Measurements from ENCODE around the gene CCL28.
"Not testable (repeated sequence)": the region's sequence is repeated elsewhere in the genome, so short reads cannot be mapped to it uniquely, and the experiment has no call there.

Gene CCL28, protein sequence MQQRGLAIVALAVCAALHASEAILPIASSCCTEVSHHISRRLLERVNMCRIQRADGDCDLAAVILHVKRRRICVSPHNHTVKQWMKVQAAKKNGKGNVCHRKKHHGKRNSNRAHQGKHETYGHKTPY

DNA sequence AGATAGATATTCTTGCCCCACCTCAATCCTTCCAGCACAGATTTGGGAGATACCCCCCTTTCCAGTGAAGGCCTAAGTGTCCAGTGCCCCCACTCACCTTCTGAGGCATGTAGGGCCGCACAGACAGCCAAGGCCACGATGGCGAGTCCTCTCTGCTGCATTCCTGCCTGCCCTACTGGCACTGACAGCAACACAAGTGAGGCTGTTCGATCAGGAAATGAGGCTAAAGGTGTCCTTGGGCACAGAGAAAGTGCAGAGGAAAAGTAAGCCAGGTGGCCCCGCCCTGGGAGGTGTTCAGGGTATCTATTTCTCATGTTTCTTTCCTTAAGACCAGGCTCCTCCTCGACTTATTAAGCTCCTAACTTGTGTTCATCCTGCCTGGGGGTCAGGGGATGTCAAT lies at the start of gene CCL28:
TSS of gene CCL28 (minus strand) at position 236 of the 400 bp plus-strand sequence. CDS start at position 161, 75 bp downstream.
- DNase-seq (ENCODE audit: low spot score): no peak

DNA sequence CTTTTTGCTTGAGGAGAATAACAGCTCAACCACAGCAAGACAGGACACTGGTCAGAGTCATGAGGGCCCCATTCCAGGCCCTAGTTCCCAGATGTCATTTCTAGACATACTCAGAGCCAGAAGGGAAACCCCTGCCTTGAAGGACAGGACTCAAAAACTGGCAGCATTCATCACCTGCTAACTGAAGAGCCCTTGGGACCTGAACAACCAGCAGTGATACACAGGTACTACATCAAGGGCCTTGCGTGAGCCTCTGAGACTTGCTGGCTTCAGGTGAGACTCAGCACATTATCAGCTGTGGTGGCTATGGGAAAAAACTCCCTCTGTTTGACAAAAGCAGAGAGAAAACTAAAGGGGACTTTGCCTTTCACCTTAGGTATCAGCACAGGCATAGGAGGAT lies 48.9 kb upstream of the CCL28 start:
- no peak for DNase-seq (ENCODE audit: low spot score)

DNA sequence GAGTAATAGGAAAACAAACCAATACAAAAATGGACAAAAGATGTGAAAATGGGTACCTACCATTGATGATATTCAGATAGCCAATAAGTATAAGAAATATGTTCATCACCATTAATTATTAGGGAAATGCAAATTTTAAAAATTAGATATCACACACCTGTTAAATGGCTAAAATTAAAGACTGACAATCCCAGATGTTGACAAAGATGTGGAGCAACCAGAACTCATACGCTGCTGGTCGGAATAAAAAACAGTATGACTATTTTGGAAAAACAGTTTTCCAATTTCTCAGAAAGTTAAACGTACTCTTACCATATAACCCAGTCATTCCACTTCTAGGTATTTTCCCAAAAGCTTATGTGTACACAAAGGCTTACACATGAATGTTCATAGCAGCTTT lies 44.4 kb upstream of the CCL28 start:
- DNase-seq (ENCODE audit: low spot score): no peak

DNA sequence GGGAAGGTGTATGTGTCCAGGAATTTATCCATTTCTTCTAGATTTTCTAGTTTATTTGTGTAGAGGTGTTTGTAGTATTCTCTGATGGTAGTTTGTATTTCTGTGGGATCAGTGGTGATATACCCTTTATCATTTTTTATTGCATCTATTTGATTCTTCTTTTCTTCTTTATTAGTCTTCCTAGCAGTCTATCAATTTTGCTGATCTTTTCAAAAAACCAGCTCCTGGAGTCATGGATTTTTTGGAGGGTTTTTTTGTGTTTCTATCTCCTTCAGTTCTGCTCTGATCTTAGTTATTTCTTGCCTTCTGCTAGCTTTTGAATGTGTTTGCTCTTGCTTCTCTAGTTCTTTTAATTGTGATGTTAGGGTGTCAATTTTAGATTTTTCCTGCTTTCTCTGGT lies 29.4 kb upstream of the CCL28 start:
- not testable (repeated sequence) for DNase-seq (ENCODE audit: low spot score)

DNA sequence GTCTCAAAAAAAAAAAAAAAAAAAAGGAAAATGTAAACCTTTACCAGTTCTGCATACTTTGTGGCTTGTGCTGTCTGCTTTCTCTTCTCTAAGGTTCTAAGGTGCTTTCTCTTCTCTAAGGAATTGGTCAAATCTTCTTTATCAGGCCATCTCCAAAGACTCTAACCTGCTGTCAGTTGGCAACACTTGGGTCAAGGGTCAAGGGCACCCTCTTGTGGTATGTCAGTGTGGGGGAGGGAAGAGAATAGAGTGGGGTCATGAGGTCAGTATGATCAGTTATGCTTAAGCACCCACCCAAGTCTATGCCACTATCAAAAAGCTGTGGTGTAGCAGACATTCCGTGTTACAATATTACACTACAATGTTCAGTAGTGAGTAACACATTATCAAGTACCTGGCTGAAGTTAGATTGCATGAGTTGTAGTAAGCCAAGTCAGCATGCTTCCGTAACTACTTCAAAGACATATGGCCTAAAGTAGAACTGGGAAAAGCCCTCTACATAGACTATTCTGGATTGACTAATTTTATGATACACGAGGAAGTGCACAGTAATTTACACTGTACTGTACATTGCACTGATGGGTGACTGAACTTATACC lies 25.0 kb upstream of the CCL28 start:
- no peak for DNase-seq (ENCODE audit: low spot score)

DNA sequence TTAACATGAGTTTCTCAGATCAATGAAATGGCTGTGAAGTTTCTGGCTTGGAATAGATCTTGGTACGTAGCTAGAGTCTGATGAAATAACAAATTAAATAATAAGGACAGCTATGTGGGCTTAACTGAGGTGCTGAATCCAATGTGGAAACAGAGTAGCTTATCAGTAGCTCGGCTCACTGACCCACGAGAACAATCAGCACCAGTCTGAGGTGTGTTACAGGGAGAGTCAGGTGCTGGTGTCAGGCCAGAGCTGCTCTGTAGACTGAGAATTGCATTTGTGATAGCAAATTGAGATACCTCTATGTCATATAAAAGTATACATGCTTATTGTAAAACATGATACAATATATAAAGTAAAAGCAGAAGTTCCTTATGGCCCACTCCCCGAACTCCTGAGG lies 21.2 kb upstream of the CCL28 start:
- no peak for DNase-seq (ENCODE audit: low spot score)

DNA sequence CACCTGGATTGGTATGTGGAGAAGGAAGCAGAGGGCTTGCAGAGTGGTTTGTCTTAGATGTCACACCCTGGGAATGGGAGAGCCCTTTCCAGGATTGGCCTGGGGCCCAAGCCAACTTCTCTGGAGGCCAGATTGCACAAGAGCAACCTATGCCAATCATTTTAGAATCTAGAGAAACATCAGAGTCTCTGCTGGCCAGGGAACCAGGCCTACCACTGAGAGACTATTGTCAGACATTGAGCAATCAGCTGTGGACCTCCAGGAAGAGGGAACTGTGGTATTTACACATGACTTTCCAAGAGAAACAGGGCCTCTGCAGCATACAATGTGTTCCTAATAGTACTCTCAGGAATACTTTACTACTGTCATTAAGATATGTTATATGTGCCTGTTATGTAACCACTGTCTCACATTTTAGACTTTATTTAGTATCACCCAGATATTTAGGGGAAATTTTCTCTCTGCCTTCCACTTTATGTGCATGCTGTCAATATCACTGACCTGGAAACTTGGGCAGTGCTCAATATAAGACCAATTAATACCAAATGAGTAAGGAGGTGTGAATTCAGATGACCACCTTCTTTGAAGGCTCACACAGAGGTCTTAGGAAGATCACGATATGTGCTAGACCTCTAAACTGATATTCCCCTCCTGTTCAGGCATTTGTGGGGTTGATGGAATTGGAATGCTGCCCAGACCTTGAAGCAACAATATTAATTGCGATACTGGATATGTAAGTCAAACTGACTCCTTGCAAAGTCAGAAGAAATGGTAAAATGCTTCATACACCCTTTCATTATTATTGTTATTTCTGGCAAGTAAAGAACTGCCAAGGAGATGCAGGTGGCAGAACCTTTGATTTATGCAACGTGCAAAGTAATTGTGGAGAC lies 20.5 kb upstream of the CCL28 start:
- peak; percentile 27 for DNase-seq (ENCODE audit: low spot score)

DNA sequence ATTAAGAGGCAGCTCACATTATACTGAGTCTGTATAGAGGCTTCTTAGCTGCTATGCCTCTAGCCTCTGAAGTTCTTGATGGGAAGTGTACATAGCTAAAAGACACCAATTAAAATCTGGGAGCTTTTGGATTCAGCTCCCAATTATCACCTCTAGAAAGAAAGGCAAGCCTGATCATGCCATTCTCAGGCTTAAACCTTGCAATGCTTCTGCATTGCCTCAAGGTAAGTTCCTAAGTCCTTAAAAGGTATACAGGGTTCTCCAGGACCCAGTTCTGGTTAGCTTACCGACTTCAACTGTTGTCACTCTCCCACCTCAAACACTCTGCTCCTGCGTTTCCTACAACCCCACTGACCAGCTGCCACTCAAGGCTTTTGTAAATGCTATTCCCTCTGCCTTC lies 17.5 kb upstream of the CCL28 start:
- DNase-seq (ENCODE audit: low spot score): no peak

DNA sequence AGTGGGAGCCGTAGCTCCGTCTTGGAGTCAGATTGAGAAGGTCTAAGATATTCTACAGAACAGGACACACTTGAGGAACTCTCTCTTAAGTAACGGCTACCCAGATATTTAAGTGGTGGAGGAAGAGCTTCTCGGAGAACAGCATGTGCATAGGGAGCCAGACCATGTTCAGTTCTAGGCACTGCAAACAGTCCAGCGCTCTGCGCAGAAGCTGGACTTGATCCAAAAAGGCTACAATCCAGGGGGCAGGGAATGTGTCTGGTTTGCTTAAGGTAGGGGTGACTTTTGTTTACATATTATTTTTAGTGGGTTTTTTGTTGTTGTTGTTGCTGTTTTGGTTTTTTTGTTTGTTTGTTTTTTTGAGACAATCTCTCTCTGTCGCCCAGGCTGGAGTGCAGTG lies 16.8 kb upstream of the CCL28 start:
- no peak for DNase-seq (ENCODE audit: low spot score)

DNA sequence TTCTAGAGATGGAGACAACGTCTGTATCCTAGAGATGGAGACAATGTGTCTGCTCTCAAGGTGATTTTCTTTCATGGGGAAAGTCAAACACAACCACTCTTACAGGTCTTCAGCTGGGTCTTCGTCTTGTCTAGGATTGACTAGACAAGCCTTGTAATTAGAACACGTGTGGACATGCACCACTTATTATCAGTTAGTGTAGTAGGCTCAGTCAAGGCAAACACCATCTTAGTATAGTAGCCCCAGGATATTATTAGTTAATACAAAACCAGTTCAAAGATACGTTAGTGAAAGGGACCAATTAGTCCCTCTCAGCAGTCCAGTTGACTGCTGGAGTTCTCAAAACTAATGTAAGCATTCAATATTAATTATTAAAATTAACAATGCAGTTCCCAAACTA lies 15.1 kb upstream of the CCL28 start:
- no peak for DNase-seq (ENCODE audit: low spot score)

DNA sequence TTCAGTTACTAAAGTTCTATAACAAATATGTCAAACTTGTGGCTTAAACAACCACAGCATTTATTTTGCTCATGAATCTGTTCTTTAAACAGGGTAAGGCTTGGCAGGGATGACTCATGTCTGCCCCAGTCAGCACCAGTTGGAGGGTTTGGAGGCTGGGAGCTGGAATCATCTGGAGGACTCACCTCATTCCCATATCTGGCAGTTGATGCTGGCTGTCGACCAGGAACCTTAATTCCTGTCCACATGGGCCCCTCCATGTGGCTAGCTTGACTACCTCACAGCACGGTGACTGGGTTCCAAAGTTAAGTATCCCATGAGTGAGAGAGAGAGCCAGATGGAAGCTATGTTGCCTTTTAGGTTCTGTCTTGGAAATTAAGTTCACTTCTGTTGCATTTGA lies 13.8 kb upstream of the CCL28 start:
- DNase-seq (ENCODE audit: low spot score): no peak

DNA sequence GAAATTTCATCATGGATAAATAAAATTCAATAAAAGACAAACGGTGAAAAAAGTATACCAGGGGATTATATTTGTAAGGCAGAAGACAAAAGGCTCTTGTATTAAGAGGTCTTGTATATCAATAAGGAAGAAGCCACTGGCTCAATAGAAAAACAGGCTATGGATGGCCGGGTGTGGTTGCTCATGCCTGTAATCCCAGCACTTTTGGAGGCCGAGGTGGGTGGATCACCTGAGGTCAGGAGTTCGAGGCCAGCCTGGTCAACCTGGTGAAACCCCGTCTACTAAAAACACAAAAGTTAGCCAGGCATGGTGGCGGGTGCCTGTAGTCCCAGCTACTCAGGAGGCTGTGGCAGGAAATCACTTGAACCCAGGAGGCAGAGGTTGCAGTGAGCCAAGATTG lies 10.9 kb upstream of the CCL28 start:
- not testable (repeated sequence) for DNase-seq (ENCODE audit: low spot score)

DNA sequence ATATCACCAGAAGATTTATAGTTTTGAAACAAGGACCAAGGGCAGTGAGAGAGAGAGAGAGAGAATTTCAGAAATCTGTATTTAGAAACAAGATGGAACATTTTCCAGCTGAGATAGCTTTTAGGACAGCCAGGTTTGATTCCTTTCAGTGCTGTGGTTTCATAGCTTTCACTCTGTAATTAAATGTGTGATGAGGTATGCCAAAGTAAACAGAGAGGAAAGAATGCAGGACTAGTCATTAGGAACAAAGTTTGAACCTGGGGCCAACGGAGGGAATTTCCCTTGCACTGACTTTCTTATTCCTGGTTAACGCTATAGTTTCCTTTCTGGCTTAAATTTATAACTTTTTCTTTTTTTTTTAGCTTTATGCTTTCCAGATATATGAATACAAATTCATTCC lies 10.0 kb upstream of the CCL28 start:
- no peak for DNase-seq (ENCODE audit: low spot score)

DNA sequence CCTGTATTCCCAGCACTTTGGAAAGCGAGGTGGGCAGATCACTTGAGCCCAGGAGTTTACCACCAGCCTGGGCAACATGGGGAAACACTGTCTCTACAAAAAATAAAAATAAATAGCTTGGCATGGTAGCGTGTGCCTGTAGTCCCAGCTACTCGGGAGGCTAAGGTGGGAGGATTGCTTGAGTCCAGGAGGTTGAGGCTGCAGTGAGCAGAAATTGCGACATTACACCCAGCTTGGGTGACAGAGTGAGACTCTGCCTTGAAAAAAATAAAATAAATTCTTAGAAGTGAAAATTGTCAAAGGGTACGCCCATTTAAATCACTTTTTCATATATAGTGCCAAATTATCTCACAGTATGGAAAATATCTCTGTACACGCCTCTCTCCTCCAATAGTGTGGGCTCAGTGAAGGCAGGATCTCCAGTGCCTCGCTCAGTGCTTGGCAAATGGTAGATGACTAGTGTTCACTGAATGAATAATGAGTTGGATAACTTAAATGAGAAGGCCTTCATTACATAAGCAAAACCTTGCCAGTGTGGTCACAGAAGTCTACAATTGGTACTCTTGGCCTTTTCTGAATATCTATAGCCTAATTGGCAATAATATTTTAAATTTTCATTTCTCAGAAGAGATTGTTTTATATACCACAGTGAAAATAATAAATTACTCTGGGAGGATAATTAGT lies 9.4 kb upstream of the CCL28 start:
- no peak for DNase-seq (ENCODE audit: low spot score)

DNA sequence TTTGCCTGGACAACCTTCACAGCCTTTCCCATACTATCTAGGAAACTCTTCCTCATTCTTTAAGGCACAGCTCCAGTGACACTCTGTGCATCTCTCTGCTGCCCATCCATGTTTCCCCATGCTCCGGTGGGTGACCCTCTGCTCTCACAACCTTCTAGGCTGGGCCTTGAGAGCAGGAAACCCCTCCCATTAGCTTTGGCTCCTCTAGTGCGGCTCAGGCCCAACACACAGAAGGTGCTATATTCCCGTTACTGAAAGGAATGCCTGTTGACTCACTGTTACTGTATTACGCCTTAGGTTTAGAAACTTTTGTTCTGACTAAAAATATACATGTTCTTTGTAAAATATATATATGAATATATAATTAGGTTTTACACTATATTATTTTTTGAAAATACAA lies 8.1 kb upstream of the CCL28 start:
- DNase-seq (ENCODE audit: low spot score): no peak

DNA sequence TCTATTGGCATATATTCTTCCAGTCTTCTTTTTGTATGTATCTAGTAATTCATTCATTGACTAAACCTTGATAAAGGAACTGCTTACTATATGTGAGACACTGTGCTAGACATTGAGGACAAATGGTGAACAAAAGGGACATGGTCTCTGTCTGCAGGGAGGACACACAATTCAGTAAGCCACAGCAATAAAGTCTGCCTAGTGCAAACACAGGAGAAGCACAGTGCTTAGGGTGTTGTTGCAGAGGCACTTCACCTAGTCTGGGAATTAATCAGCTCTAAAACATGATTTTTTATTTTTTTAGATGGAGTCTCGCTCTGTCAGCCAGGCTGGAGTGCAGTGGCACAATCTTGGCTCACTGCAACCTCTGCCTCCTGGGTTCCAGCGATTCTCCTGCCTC lies 6.4 kb upstream of the CCL28 start:
- DNase-seq (ENCODE audit: low spot score): no peak

DNA sequence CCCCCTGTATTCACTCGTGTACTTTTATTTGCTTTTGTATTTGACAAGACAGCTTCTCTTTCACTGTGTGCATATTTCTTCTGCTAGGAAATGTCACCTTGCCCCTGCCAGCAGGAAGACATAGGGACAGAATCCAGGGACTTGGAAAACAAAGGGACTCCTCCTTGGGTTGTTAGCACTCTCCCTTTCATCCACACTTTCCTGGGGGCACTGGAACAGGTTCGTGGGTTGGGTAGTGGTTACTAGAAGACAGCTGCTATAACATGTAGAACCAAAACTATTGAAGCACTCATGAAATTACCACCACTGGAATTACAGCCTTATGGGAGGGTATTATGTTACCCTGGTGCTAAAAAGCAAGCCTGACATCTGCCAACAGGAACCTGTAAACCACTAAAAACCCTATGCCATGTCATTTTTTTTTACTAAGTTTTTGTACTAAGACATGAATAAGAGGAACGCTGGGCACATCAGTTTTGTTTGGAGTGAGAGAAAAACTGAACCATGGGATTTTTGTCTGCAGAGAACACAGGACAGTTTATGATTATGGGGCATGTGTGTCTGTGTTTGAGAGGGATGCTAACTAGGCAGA lies 4.7 kb upstream of the CCL28 start:
- DNase-seq (ENCODE audit: low spot score): no peak

DNA sequence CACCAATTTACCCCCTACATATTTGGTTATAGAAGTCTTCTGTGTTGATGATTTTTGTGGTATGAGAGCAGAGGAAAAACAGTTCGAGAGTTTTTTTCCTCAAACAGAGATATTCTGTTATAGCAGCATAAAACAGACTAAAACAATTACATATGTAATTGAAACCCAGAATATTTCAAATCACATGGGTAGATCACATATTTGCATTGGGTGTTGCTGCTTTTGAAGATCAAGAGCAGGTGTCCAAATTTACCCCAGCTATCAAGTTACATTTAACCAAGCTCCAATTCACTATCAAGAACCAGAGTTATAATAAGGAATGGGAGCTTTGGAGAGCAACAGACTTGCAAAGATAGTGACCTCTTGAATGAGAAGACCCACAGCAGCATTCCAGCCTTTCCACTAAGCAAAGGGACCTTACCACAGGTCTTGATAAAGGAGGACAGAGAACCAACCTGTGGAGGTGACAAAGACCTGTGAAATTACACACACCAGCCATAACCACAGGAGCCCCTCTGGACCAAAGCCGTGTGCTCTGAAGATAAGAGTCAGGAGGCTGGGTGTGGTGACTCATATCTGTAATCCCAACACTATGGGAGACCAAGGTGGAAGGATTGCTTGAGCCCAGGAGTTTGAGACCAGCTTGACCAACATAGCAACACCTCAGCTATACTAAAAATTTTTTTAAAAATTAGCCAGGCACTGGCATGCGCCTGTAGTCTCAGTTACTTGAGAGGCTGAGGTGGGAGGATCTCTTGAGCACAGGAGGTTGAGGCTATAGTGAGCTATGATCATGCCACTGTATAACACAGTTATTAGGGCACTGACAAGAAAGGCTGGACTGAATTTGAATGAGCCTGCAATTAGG lies 4.0 kb upstream of the CCL28 start:
- DNase-seq (ENCODE audit: low spot score): no peak

DNA sequence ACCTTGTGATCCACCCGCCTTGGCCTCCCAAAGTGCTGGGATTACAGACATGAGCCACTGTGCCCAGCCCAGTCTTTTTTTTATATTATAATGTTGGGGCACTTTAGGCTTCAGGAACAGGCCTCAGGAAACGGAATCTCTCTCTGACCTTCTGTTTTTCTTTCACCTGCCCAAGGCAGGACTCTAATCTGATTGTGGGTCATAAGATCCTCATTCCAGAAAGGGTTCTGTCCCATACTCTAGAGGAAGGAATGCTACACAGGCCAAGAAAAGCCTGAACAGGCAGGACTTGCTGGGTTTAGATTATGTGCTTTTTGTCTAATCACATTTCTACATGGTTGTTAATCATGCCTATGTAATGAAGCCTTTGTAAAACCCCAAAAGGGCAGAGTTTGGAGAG lies 1.8 kb upstream of the CCL28 start:
- no peak for DNase-seq (ENCODE audit: low spot score)

DNA sequence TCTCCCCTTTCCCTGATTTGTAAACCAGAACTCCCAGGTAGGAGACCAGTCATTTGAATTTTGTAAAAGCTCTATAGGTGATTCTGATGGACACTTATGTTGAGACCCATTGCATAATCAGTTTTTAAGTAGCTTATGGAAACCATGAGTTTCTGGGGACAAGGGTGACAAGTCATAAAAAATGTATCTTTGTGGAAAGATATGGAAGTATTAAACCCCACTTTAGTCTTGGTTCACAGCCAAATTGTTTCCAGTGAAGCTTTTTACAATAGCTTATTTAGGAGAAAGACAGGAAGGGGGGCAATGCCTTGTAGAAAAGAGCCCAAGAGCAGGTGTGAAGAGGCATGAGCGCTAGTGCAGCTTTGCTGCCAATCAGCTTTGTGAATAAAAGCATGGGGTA lies 453 bp upstream of the CCL28 start:
- DNase-seq (ENCODE audit: low spot score): no peak

DNA sequence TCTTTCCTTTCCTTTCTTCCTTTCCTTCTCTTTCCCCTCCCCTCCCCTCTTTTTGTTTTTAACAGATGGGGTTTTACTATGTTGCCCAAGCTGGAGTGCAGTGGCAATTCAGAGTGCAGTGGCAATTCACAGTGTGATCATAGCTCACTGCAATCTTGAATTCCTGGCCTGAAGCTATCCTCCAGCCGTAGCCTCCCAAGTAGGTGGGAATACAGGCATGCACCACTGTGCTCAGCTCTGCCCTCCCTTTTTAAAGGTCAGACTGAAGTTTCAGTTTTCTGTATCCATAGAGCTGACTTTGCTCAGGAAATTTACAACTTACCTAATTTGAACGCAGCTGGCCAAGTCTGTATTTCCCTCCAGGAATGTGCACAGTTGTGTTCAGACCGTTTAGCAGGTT lies 696 bp downstream of the CCL28 start:
- DNase-seq (ENCODE audit: low spot score): no peak

DNA sequence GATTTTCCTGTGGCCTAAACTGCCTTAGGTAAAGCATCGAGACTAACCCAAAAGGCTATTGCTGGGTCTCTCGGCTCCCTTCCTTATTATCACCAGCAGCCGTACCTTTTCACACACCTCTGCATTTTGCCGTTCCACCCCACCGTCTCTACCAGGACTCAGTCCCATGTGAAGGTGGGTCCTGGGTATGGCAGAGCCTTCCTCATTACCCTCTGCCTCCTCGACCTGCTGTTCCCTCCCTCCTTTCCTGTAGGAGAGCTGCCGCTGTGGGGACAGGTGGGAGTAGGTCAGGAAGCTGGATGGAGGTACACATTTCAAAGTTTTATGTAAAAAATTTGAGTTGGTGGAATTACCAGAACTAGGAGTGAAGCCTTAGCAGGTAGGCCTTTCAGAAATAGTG lies 1.8 kb downstream of the CCL28 start:
- DNase-seq (ENCODE audit: low spot score): no peak
